Retinal pigment epithelial cell (primary cell): ENCODE results near the gene PDE6B.

Experiments
- DNase-seq: peaks from one replicate; pipeline ENCODE4 v3.0.0-alpha.2; 2010; ENCODE audit warnings: low read depth
- H3K4me3 ChIP-seq: 2 replicates; pipeline ENCODE4 v1.5.1; 2011; ENCODE audit warnings: mild to moderate bottlenecking, low read length, control low read depth, moderate library complexity
- CTCF ChIP-seq: conservative IDR thresholded peaks from 2 replicates; pipeline ENCODE4 v1.5.1; 2011; ENCODE audit warnings: low read depth, low read length, control low read depth, inconsistent platforms

The PDE6B gene

DNA sequence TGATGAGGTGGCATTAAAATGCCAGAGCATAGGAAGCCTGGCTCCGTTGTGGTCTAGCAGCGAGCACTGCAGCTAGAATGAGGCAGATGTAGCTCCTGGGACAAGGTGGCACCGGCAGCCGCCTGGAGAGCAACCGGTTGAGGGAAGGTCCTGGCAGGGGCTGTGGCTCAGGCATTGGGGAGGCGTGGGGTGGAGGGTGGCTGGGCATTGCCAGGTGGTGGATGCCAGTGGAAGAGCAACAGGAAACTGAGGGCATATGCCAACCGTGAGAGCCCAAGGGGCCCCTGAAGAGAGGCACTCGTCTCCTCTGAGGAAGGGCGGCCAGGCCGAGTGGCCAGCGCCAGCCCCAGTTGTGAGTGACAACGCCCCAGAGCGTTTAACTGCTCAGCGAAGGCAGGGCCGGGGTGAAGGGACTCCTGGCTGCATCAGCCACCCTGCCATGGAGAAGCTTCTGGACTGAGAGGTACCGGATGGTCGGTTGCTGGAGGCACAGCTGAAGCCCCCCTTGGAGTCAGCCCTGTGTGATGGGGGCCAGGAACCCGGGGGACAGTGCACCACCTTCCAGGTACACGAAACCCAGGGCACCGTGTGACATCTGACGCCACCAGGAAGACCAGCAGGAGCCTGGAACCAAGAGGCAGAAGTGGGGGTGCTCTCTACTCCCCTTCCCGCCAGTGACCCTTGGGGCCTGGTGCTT is 13.2 kb upstream of the PDE6B start:
- TF ChIP-seq CTCF: no peak
- no peak overlapping the region for H3K4me3 ChIP-seq
- DNase-seq: no peak

GRCh38 chr4:612749-613125 is 12.6 kb upstream of the PDE6B start:
- no peak for TF ChIP-seq CTCF
- DNase-seq: no peak
- no peak overlapping the region for H3K4me3 ChIP-seq

- no peak for TF ChIP-seq CTCF
- no peak overlapping the region for H3K4me3 ChIP-seq
- no peak for DNase-seq
These were observed 12.2 kb upstream of the PDE6B start for GRCh38 chr4:613126-613525.

DNA sequence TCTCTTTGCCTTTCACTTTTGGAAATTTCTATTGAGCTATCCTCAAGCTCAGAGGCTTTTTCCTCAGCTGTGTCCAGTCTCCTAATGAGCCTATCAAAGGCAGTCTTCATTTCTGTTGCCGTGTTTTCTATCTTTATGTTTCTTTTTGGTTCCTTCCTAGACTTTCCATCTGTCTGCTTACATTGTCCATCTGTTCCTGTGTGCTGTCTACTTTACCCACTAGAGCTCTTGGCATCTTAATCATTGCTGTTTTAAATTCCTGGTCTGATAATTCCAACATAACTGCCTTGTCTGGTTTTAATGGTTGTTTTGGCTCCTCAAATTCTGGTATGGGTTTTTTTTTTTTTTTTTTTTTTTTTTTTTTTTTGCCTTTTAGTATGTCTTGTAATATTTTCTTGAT is 9.3 kb upstream of the PDE6B start:
- DNase-seq: no peak
- no peak for TF ChIP-seq CTCF

DNA sequence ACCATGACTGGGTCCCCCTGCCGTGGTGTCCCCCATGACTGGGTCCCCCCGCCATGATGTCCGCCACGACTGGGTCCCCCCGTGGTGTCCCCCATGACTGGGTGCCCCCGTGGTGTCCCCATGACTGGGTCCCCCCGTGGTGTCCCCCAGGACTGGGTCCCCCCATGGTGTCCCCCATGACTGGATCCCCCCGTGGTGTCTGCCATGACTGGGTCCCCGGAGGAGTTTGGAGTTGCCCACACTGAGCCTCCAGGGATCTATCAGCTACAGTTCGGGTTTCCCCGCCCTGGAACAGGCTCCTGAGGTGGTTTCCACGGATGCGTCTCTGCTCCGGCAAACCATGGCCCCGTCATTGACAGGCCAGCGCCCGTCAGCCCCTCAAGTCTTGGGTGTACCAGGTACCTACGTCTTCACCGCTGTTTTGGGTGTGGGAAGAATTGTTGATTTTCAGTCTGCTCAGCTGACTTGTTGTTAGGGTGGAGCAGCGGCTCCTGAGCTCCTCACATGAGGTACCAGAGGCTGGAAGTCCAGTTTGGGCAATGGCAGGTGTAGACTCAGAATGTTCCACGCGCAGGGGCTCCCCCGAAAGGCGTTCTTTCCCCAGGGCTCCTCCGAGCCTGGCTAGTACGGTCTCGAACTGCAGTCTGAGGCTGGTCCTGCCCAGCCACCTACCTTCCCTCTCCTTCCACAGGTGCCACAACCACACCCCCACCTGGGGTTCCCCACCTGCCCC is 8.3 kb upstream of the PDE6B start:
- no peak for DNase-seq
- TF ChIP-seq CTCF: no peak

More for the DNA sequence above, 9.3 kb upstream of the PDE6B start:
- H3K4me3 ChIP-seq: no peak overlapping the region

GRCh38 chr4:617644-618641 is 7.4 kb upstream of the PDE6B start:
- TF ChIP-seq CTCF: no peak
- no peak overlapping the region for H3K4me3 ChIP-seq
- no peak for DNase-seq

More for the DNA sequence above, 8.3 kb upstream of the PDE6B start:
- H3K4me3 ChIP-seq: no peak overlapping the region
